SK-N-SH treated with all-trans-retinoic acid at 6 μM for 48 hours (cell line): ENCODE data around the gene RASSF4.

Experiments used
- ARNTL ChIP-seq: fragments of 450-650 bp; formaldehyde crosslinking; IDR thresholded peaks from 2 replicates; pipeline ENCODE4 v1.5.0; 2020; ENCODE audit warnings: low read depth, mild to moderate bottlenecking, moderate library complexity, borderline replicate concordance
- OSR1 ChIP-seq: fragments of 250-450 bp; sonication (Bioruptor Pico); IDR thresholded peaks from 2 replicates; pipeline ENCODE4 v1.8.0; 2022; ENCODE audit warnings: moderate library complexity, mild to moderate bottlenecking, inconsistent platforms
- PPARA ChIP-seq: fragments of 250-450 bp; sonication (Bioruptor Pico); IDR thresholded peaks from 2 replicates; pipeline ENCODE4 v1.5.0; 2020; ENCODE audit warnings: mild to moderate bottlenecking, borderline replicate concordance
- ZFP3 ChIP-seq: fragments of 250-450 bp; sonication (Bioruptor Pico); IDR thresholded peaks from 2 replicates; pipeline ENCODE4 v1.5.0; 2020; ENCODE audit warnings: mild to moderate bottlenecking, moderate library complexity
- TF ChIP-seq, protein P1 (sequence below): fragments of 250-450 bp; sonication (Bioruptor Pico); IDR thresholded peaks from 2 replicates; pipeline ENCODE4 v1.8.0; 2020; ENCODE audit warnings: mild to moderate bottlenecking, moderate library complexity, borderline replicate concordance

DNA sequence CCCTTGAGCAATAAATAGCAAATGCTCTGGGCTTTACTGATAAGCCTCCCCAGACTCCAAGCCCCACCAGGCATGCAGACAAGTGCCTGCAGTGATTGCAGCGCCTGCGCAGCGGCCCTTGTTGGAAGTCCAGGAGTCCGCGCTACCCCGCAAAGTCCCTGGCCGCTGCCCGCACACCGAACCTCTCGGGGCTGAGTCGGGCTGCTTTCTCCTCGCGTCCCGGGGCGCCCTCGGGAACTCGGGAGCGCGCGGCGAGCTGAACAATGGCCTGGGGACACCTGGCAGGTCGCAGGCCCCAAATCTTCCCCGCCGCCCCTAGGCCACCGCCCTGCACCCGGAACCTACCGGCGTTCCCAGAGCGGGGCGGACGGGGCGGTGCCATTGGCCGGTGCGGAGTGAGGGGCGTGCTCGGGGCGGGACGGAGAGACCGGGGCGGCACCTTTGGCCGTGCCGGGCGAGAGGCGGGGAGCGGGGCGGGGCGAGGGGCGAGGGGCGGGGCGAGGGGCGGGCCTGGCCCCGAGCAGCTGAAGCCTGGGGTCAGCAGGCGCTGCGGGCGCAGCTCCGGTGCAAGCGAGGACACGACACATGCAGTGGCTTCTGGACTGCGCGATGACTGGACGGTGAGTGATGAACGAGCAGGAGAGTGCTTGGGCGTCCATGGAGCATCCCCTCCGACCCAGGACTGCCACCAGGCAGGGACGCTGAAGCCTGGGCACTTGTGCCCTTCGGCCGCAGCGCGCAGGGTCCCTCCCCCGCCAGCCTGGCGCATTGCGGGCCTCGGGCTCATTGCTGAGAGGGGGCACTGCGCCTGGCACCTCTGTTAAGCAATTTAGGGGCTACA, at the start of gene RASSF4:
- no peak for TF ChIP-seq PPARA
- no peak for TF ChIP-seq ARNTL (CRISPR knock-in tag)
- TF ChIP-seq, protein P1, sequence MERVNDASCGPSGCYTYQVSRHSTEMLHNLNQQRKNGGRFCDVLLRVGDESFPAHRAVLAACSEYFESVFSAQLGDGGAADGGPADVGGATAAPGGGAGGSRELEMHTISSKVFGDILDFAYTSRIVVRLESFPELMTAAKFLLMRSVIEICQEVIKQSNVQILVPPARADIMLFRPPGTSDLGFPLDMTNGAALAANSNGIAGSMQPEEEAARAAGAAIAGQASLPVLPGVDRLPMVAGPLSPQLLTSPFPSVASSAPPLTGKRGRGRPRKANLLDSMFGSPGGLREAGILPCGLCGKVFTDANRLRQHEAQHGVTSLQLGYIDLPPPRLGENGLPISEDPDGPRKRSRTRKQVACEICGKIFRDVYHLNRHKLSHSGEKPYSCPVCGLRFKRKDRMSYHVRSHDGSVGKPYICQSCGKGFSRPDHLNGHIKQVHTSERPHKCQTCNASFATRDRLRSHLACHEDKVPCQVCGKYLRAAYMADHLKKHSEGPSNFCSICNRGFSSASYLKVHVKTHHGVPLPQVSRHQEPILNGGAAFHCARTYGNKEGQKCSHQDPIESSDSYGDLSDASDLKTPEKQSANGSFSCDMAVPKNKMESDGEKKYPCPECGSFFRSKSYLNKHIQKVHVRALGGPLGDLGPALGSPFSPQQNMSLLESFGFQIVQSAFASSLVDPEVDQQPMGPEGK: no peak
- peak; percentile 89 for TF ChIP-seq ZFP3 (CRISPR knock-in tag)
- TF ChIP-seq OSR1 (CRISPR knock-in tag): no peak
